Calu3 (cell line): Measurements from ENCODE around the gene ATP8A2. TPM values are rescaled to one million over a fixed set of nuclear protein-coding genes. Genes with fewer than 3 reads are reported as not detected.
A peak's percentile ranks its signal among the peaks of the same experiment; 100 is the strongest.
"Not testable (repeated sequence)": the region's sequence is repeated elsewhere in the genome, so short reads cannot be mapped to it uniquely, and the experiment has no call there.

Source experiments
- BruUV-seq: library from RNA; stranded (reverse); fragments of 400-500 nt; replicated peaks from 2 replicates; lab custom pipeline; 2021; lab: Mats Ljungman, UMichigan
- CTCF ChIA-PET: fragments of 300-600 bp; sonication (Branson Sonifier 250); formaldehyde crosslinking; loops from one replicate; lab custom pipeline; 2022; ENCODE audit warnings: antibody characterized with exemption; lab: Charles Lee
- DNase-seq: peaks from one replicate; pipeline ENCODE4 v3.0.0; 2022
- H3K27ac Mint-ChIP-seq: one replicate; pipeline ENCODE4 v1.8.0; 2022; ENCODE audit warnings: mixed read lengths; ENCODE audit not compliant: unreplicated experiment
- H3K27me3 Mint-ChIP-seq: one replicate; pipeline ENCODE4 v1.8.0; 2022; ENCODE audit warnings: mixed read lengths; ENCODE audit not compliant: unreplicated experiment
- H3K36me3 Mint-ChIP-seq: one replicate; pipeline ENCODE4 v1.8.0; 2022; ENCODE audit warnings: mild to moderate bottlenecking, moderate library complexity, mixed read lengths; ENCODE audit not compliant: insufficient read depth, unreplicated experiment
- H3K4me1 Mint-ChIP-seq: one replicate; pipeline ENCODE4 v1.8.0; 2022; ENCODE audit warnings: mild to moderate bottlenecking, low read depth, mixed read lengths; ENCODE audit not compliant: unreplicated experiment
- H3K4me3 Mint-ChIP-seq: one replicate; pipeline ENCODE4 v1.8.0; 2022; ENCODE audit warnings: mild to moderate bottlenecking, low read depth, moderate library complexity, mixed read lengths; ENCODE audit not compliant: unreplicated experiment
- H3K9me3 Mint-ChIP-seq: one replicate; pipeline ENCODE4 v1.8.0; 2022; ENCODE audit warnings: low read depth, mixed read lengths; ENCODE audit not compliant: unreplicated experiment
- intact Hi-C: fragments of 100-400 bp; cut with micrococcal nuclease; formaldehyde crosslinking; loops from one replicate; pipeline ENCODE4 v1.10.0; 2022; ENCODE audit not compliant: unreplicated experiment
- total RNA-seq: library from RNA; stranded (reverse); gene quantifications from 2 replicates; pipeline ENCODE4 v1.2.3, GENCODE V29; 2022
- TF ChIP-seq, protein P1 (sequence below): fragments of 200-600 bp; IDR thresholded peaks from one replicate; pipeline ENCODE4 v1.8.0; 2022; ENCODE audit warnings: antibody characterized with exemption; ENCODE audit not compliant: unreplicated experiment

The ATP8A2 gene
- total RNA-seq, 1 experiment from 2014 or later, result 0.05 TPM

DNA sequence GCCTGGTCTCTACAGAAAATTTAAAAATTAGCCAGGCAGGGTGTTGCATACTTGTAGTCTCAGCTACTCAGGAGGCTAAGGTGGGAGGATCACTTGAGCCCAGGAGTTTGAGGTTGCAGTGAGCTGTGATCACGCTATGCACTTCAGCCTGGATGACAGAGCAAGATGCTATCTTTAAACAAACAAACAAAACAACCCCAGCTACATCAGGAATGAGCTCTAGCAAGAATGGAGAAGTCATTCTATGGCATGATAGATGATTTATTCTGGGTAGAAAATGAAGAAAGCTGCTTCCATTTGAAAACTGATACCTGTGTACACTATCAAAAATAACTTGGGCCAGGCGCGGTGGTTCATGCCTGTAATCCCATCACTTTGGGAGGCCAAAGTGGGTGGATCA, 695.8 kb downstream of the ATP8A2 start:
- Mint-ChIP-seq H3K27me3 (no peaks in the 10 kb centered on the region), H3K9me3 (no peaks in the 10 kb centered on the region), H3K4me3 (no peak overlapping the region), H3K27ac (no peak overlapping the region), H3K36me3 (no peaks in the 10 kb centered on the region), H3K4me1 (no peaks in the 10 kb centered on the region)
- intact Hi-C loops, result no loop called here
- TF ChIP-seq, protein P1, sequence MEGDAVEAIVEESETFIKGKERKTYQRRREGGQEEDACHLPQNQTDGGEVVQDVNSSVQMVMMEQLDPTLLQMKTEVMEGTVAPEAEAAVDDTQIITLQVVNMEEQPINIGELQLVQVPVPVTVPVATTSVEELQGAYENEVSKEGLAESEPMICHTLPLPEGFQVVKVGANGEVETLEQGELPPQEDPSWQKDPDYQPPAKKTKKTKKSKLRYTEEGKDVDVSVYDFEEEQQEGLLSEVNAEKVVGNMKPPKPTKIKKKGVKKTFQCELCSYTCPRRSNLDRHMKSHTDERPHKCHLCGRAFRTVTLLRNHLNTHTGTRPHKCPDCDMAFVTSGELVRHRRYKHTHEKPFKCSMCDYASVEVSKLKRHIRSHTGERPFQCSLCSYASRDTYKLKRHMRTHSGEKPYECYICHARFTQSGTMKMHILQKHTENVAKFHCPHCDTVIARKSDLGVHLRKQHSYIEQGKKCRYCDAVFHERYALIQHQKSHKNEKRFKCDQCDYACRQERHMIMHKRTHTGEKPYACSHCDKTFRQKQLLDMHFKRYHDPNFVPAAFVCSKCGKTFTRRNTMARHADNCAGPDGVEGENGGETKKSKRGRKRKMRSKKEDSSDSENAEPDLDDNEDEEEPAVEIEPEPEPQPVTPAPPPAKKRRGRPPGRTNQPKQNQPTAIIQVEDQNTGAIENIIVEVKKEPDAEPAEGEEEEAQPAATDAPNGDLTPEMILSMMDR, result no peak
- DNase-seq, result no peak
- BruUV-seq, result no TSS peak
- CTCF ChIA-PET, result no interaction called here

DNA sequence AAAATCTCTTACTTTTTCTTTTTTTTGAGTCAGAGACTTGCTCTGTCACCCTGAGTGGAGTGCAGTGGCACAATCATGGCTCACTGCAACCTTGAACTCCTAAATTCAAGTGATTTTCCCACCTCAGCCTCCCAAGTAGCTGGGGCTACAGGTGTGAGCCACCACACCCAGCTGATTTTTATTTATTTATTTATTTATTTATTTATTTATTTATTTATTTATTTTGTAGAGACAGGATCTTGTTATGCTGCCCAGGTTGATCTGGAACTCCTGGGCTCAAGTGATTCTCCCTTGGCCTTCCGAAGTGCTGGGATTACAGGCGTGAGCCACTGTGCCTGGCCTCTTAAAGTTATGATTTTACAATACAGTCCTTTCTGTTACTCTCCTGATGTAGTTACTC, 696.6 kb downstream of the ATP8A2 start:
- H3K27me3 Mint-ChIP-seq, result not testable (repeated sequence)

DNA sequence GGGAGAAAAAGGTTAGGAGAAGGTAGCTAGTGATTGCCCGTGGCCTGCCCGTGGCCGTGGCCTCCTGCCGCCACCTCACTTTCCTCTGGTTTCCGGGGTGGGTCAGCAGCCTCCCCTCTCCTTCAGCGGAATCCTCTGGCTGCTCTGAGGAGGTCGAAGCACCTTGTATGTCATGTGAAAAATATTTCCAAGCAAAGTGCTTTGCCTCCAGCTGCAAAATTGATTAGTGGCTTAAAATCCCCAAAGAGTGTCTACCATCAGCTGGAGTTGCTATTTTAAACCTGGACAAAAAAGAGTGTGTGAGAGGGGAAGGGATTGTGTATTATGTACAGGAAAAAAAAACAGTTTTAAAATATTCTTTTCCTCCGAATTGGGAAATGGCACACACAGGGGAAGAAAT, 697.9 kb downstream of the ATP8A2 start:
- H3K4me3 Mint-ChIP-seq, H3K27me3 Mint-ChIP-seq, H3K27ac Mint-ChIP-seq, DNase-seq, H3K36me3 Mint-ChIP-seq, H3K9me3 Mint-ChIP-seq, CTCF ChIA-PET, H3K4me1 Mint-ChIP-seq, BruUV-seq: not testable (repeated sequence)
- intact Hi-C loops, result loop anchor here (5.0 kb wide), 1 partner anchor 317 kb away; no protein-coding TSS in a partner anchor

More for the DNA sequence above, 696.6 kb downstream of the ATP8A2 start:
- H3K9me3 Mint-ChIP-seq, DNase-seq, H3K4me1 Mint-ChIP-seq, intact Hi-C loops, H3K4me3 Mint-ChIP-seq, BruUV-seq, H3K36me3 Mint-ChIP-seq, H3K27ac Mint-ChIP-seq, CTCF ChIA-PET: not testable (repeated sequence)

DNA sequence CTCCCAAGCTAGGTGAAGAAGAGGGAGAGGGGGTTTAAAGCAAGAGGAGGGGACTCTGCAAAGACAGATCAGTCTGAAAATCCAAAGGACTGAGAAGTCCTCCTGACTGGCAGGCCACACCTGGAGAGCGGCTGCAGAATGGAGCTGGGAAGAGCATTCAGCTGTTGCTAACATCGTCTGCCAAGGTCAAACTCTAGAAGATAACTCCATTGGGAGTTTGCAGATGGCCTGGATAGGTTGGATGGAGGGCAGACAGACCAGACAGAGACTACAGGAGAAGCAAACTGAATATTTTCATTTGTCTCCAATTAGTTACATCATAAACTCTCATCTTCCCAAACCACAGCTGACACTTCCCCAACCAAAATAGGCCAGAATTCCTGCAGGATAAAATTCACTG, 699.9 kb downstream of the ATP8A2 start:
- TF ChIP-seq, protein P1, result no peak
- intact Hi-C loops, result loop anchor here (5.0 kb wide), 1 partner anchor 319 kb away; no protein-coding TSS in a partner anchor
- CTCF ChIA-PET, result no interaction called here

DNA sequence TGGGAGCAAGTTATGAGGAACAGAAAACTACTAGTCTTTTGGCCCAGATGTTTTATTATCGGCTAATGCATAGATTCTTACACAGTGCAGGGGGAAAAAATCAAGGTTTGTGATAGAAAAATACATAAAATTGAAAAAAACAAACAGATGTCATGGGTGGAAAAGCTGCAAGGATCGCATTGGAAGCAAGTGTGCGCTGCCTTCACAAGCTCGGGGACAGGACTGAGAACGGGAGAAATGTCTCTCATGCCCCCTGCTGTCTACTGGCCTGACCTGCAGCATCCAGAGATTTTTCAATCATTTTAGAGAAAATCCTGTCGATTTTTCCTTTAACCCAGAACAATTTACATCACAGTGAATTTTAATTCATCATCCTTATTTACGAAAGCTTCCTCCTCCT, 700.6 kb downstream of the ATP8A2 start:
- H3K4me3 Mint-ChIP-seq, H3K9me3 Mint-ChIP-seq, H3K27me3 Mint-ChIP-seq, H3K27ac Mint-ChIP-seq, H3K36me3 Mint-ChIP-seq, DNase-seq, BruUV-seq, H3K4me1 Mint-ChIP-seq: not testable (repeated sequence)
- intact Hi-C loops, result loop anchor here (5.0 kb wide), 1 partner anchor 320 kb away; no protein-coding TSS in a partner anchor
- CTCF ChIA-PET, result interaction anchor here (0.7 kb wide), 1 partner anchor 498 kb away, joined by 3 read pairs; no protein-coding TSS in a partner anchor

More for the DNA sequence above, 699.9 kb downstream of the ATP8A2 start:
- no peaks in the 10 kb centered on the region for H3K27me3 Mint-ChIP-seq
- H3K36me3 Mint-ChIP-seq, result no peaks in the 10 kb centered on the region
- H3K9me3 Mint-ChIP-seq, result no peaks in the 10 kb centered on the region
- BruUV-seq, result no TSS peak
- no peak overlapping the region for H3K27ac Mint-ChIP-seq
- H3K4me3 Mint-ChIP-seq, result no peak overlapping the region
- H3K4me1 Mint-ChIP-seq, result no peaks in the 10 kb centered on the region
- no peak for DNase-seq

DNA sequence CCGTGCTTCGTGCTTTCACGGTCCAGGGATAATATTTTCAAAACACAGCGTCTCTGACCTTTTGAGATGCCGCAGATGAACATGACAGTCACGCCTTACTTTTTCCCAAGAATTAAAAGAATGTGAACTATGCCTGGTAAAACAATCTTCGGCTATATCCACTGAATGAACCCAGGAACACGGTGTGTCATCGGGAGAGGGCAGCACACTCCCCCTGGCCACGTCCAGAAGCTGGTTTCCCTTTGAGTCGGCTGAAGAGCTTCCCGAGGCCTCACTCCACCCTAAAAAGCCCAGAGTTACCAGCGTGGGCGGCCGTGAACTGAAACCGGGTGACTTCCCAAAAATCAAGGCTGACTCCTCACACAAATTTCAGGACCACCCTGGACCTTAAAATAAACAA, 702.9 kb downstream of the ATP8A2 start:
- Mint-ChIP-seq H3K36me3 (no peaks in the 10 kb centered on the region), H3K4me1 (no peaks in the 10 kb centered on the region), H3K4me3 (no peak overlapping the region), H3K27ac (no peak overlapping the region), H3K27me3 (no peaks in the 10 kb centered on the region), H3K9me3 (no peaks in the 10 kb centered on the region)
- no TSS peak for BruUV-seq
- peak; percentile 24 for DNase-seq
- CTCF ChIA-PET, result no interaction called here
- TF ChIP-seq, protein P1, result no peak
- intact Hi-C loops, result loop anchor here (5.0 kb wide), 1 partner anchor 322 kb away; no protein-coding TSS in a partner anchor
